Measurements from ENCODE around the gene TNP1.

The TNP1 gene

DNA sequence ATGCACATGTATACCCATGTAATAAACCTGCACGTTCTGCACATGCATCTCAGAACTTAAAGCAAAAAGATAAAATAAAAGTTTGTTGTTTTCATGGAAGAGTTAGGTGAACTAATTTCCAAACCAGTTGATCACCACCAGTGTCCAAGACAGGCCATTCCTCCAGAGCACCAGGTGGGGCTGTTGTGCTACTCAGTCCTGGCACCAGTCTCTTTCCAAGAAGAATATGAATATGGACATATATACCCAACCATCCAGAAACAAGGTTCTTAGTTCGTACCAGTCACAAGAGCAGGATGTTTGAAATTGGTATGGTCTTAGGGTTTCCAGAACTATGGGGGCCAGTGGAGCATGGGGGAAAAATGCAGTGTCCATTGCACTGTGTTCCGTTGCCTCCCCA lies 17.2 kb upstream of the TNP1 start:
- H3K9ac ChIP-seq, result no peak overlapping the region
- no peaks in the 10 kb centered on the region for H3K4me1 ChIP-seq
- no peaks in the 10 kb centered on the region for H3K27me3 ChIP-seq
- TF ChIP-seq Cebpa-rat (IDR thresholded peaks at IDR 0.05), result no peak
- H3K36me3 ChIP-seq, result no peaks in the 10 kb centered on the region
- no peak overlapping the region for H3K27ac ChIP-seq
- H4K20me1 ChIP-seq, result no peaks in the 10 kb centered on the region
- no peaks in the 10 kb centered on the region for H3K9me3 ChIP-seq
- no peak overlapping the region for H3K4me2 ChIP-seq
- no peak overlapping the region for H3K4me3 ChIP-seq

- no peak overlapping the region for H3K4me2 ChIP-seq
- H3K9ac ChIP-seq, result no peak overlapping the region
- TF ChIP-seq Cebpa-rat (IDR thresholded peaks at IDR 0.05), result no peak
- no peaks in the 10 kb centered on the region for H3K9me3 ChIP-seq
- no peaks in the 10 kb centered on the region for H4K20me1 ChIP-seq
- H3K4me3 ChIP-seq, result no peak overlapping the region
- no peaks in the 10 kb centered on the region for H3K36me3 ChIP-seq
- no peaks in the 10 kb centered on the region for H3K27me3 ChIP-seq
- H3K27ac ChIP-seq, result no peak overlapping the region
- H3K4me1 ChIP-seq, result no peaks in the 10 kb centered on the region
Observed at GRCh38 chr2:216875862-216876261, 16.0 kb upstream of the TNP1 start.

GRCh38 chr2:216873573-216873972 lies 13.7 kb upstream of the TNP1 start:
- H4K20me1 ChIP-seq, result no peaks in the 10 kb centered on the region
- H3K4me2 ChIP-seq, result no peak overlapping the region
- H3K9ac ChIP-seq, result no peak overlapping the region
- H3K36me3 ChIP-seq, result no peaks in the 10 kb centered on the region
- H3K27me3 ChIP-seq, result no peaks in the 10 kb centered on the region
- TF ChIP-seq Cebpa-rat (IDR thresholded peaks at IDR 0.05), result no peak
- no peak overlapping the region for H3K4me3 ChIP-seq
- H3K9me3 ChIP-seq, result no peaks in the 10 kb centered on the region
- no peak overlapping the region for H3K27ac ChIP-seq
- no peaks in the 10 kb centered on the region for H3K4me1 ChIP-seq

GRCh38 chr2:216872624-216873023 lies 12.8 kb upstream of the TNP1 start:
- Histone ChIP-seq H4K20me1 (no peaks in the 10 kb centered on the region), H3K36me3 (no peaks in the 10 kb centered on the region)

GRCh38 chr2:216872040-216872439 lies 12.2 kb upstream of the TNP1 start:
- Histone ChIP-seq H3K27me3 (no peaks in the 10 kb centered on the region), H4K20me1 (no peaks in the 10 kb centered on the region), H3K9ac (no peak overlapping the region), H3K9me3 (no peaks in the 10 kb centered on the region), H3K36me3 (no peaks in the 10 kb centered on the region), H3K27ac (no peak overlapping the region), H3K4me1 (no peaks in the 10 kb centered on the region), H3K4me3 (no peak overlapping the region), H3K4me2 (no peak overlapping the region)
- no peak for TF ChIP-seq Cebpa-rat (IDR thresholded peaks at IDR 0.05)

More at GRCh38 chr2:216872624-216873023, 12.8 kb upstream of the TNP1 start:
- H3K4me1 ChIP-seq, result no peaks in the 10 kb centered on the region
- no peak overlapping the region for H3K4me3 ChIP-seq
- H3K4me2 ChIP-seq, result no peak overlapping the region
- no peak overlapping the region for H3K27ac ChIP-seq
- no peak overlapping the region for H3K9ac ChIP-seq
- H3K9me3 ChIP-seq, result no peaks in the 10 kb centered on the region
- H3K27me3 ChIP-seq, result no peaks in the 10 kb centered on the region
- TF ChIP-seq Cebpa-rat (IDR thresholded peaks at IDR 0.05), result no peak

- Histone ChIP-seq H3K27me3 (no peaks in the 10 kb centered on the region), H3K9ac (no peak overlapping the region), H3K4me1 (0 out of 2 replicates have a peak, but pooled peaks cover 2% of the 10 kb centered on the region), H3K9me3 (no peaks in the 10 kb centered on the region), H3K36me3 (no peaks in the 10 kb centered on the region), H3K4me2 (no peak overlapping the region), H3K4me3 (no peak overlapping the region), H4K20me1 (no peaks in the 10 kb centered on the region), H3K27ac (no peak overlapping the region)
- no peak for TF ChIP-seq Cebpa-rat (IDR thresholded peaks at IDR 0.05)
Observed at GRCh38 chr2:216871333-216871934, 11.6 kb upstream of the TNP1 start.

- TF ChIP-seq Cebpa-rat (IDR thresholded peaks at IDR 0.05), result no peak
Observed at GRCh38 chr2:216870508-216871332, 10.9 kb upstream of the TNP1 start.

DNA sequence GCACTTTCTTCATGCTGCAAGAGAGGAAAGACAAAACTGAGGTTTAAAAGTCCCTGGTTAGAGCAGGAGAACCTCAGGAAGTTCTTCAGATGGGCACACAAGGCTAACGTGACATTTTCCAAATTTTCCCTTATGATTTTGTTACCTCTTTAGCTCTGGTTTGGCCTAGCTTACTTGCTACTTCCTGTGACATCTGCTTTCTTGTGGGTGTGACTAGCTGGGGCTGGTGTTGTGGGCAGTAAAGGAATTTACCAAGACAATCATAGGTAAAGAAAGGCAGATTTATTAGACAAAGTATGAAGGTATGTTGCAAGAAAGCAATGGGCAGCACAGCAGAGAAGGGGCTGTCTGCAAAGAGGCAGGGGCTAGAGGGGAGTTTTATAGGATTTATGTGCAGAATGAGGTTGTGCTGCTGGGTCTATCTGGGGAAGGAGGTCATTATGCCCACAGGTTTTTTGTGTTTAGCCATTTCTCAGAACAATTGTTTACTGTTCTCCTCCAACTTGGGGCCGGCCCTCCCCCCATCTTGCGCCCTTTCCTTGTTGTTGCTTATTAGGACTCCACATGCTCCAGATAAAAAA lies 6.7 kb upstream of the TNP1 start:
- Histone ChIP-seq H4K20me1 (no peaks in the 10 kb centered on the region), H3K27me3 (no peaks in the 10 kb centered on the region), H3K9me3 (no peaks in the 10 kb centered on the region), H3K4me1 (0 out of 2 replicates have a peak, but pooled peaks cover 4% of the 10 kb centered on the region), H3K4me3 (no peak overlapping the region), H3K4me2 (no peak overlapping the region), H3K9ac (no peak overlapping the region), H3K36me3 (no peaks in the 10 kb centered on the region), H3K27ac (no peak overlapping the region)
- no peak for TF ChIP-seq Cebpa-rat (IDR thresholded peaks at IDR 0.05)

More at GRCh38 chr2:216870508-216871332, 10.9 kb upstream of the TNP1 start:
- Histone ChIP-seq H3K36me3 (no peaks in the 10 kb centered on the region), H3K4me3 (no peak overlapping the region), H3K4me1 (0 out of 2 replicates have a peak, but pooled peaks cover 4% of the 10 kb centered on the region), H3K4me2 (no peak overlapping the region), H3K9me3 (no peaks in the 10 kb centered on the region), H3K27me3 (no peaks in the 10 kb centered on the region), H3K27ac (no peak overlapping the region), H4K20me1 (no peaks in the 10 kb centered on the region), H3K9ac (no peak overlapping the region)

DNA sequence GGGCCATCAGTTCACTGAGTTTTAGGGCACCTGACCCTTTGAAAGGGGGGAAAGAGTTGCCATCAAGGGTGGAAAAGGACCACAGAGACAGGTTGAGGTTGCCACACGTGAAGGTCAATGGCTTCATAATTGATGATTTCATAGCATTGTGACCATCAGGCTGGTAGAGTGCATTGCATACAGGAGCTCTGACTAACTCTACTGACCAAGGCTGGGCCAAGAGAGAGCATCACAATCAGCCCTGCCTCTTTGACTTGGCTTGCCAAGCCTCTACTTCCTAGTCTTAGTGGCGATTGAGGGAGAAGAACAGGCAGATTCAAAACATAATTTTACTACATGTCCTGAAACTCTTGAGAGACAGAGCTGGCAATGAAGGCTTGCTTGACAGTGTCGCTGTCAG lies 5.8 kb upstream of the TNP1 start:
- Histone ChIP-seq H3K4me1 (0 out of 2 replicates have a peak, but pooled peaks cover 4% of the 10 kb centered on the region), H3K27ac (no peak overlapping the region), H3K4me3 (no peak overlapping the region), H3K27me3 (no peaks in the 10 kb centered on the region), H3K36me3 (no peaks in the 10 kb centered on the region), H3K9ac (no peak overlapping the region), H3K4me2 (no peak overlapping the region), H4K20me1 (no peaks in the 10 kb centered on the region), H3K9me3 (no peaks in the 10 kb centered on the region)
- TF ChIP-seq Cebpa-rat (IDR thresholded peaks at IDR 0.05), result no peak

DNA sequence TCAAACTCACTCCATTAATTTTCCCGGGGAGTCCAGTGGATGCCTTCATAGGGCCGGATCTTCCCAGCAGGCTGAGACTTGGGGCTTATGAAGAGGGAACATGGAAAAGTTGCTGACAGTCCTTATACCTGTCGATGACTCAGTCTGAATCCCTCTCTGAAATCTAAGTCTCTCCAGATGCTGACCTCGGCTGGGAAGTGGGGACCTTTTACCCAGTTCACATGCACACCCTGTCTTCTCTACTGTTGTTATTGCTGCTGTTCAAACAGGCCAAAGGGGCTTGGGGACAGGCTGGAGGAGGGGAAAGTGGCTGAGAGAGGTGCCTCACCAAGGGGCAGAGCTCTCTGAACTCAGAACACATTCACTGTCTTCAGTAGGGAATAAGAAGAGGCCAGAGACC lies 4.1 kb upstream of the TNP1 start:
- no peak overlapping the region for H3K4me3 ChIP-seq
- H3K27me3 ChIP-seq, result no peaks in the 10 kb centered on the region
- no peaks in the 10 kb centered on the region for H3K9me3 ChIP-seq
- no peak overlapping the region for H3K4me2 ChIP-seq
- no peak overlapping the region for H3K27ac ChIP-seq
- no peak overlapping the region for H3K9ac ChIP-seq
- H3K4me1 ChIP-seq, result 0 out of 2 replicates have a peak, but pooled peaks cover 4% of the 10 kb centered on the region
- H3K36me3 ChIP-seq, result no peaks in the 10 kb centered on the region
- H4K20me1 ChIP-seq, result no peaks in the 10 kb centered on the region
- TF ChIP-seq Cebpa-rat (IDR thresholded peaks at IDR 0.05), result no peak
